HG03097 (cell line): Measurements from ENCODE around the gene FNDC3B.

ENCODE experiments used
- ATAC-seq: cut with Tn5 transposase; IDR thresholded peaks from one replicate; pipeline ENCODE4 v1.9.1; 2021; ENCODE audit not compliant: unreplicated experiment, low FRiP score

FNDC3B gene

DNA sequence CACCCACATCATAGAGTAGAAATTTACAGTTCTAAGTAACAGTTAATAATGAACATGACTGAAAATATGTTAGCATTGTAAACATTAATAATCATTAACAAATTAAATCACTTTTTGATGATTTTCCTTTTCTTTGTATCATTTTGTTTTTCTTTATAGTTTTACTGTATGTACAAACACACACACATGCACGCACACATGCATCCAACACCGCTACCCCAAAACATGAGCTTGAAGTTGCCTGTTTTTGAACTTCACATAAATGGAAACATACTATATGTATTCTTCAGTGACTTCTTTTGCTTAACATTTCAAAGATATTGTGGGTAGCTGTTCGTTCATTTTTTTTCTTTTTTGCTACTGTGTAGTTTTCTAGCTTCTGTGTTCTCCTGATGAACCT lies 123.9 kb downstream of the FNDC3B start:
- ATAC-seq, result no peak

DNA sequence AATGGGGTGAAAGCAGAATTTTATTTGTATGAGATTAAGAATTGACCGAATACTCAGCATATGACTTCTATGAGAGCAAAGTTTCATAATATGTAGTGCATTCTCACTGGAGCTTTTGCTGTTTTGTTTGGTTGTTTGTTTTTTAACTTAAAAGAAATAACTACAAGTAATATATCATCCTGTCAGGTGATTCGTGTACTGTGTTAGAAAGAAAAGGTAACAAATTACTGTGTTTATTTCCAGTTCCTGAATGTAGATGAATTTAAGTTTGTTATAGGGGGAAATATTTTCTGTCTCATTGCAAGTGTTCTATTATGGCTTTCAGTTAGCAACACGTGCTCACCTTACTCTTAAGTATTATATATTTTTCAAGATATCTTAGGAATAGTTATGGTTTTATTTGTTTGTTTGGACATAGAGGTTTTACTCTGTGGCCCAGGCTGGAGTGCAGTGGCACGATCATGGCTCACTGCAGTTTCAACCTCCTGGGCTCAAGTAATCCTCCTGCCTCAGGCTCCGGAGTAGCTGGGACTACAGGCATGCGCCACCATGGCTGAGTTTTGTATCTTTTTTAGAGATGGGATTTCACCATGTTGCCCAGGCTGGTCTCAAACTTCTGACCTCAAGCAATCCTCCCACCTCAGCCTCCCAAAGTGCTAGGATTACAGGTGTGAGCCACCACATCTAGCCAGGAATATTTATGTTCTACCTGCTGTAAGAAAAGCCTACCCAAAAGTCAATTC lies 125.4 kb downstream of the FNDC3B start:
- ATAC-seq, result no peak

DNA sequence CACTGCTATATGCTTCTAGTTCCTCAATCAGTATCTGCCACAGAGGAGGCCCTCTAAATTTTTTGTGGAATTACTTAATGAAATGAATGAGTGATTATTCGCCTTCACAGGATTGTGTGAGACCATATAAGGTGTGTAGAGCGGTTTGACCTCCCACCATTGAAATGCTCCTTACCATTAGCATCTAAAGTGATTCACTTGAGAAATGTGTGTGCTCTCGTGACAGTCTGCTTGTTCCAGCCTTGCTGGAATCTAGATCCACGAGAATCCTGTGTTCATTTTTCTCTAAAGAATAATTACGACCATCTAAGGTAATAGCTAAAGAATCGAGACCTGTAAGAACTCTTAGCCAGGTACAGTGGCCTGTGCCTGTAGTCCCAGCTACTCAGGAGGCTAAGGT lies 126.9 kb downstream of the FNDC3B start:
- no peak for ATAC-seq

DNA sequence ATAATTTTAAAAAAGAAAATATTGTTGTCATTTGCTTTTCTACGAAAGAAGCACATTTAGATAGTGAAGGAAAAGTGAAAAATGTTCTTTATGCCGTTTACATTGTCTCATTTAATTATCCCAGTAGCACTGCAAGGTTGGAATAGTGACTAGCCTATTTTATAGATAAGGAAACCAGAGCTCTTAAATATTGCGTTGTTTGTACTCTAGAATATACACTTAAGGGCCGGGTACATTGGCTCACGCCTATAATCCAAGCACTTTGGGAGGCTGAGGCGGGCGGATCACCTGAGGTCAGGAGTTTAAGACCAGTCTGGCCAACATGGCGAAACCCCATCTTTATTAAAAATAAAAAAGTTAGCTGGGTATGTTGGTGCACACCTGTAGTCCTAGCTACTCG lies 127.5 kb downstream of the FNDC3B start:
- ATAC-seq, result no peak

DNA sequence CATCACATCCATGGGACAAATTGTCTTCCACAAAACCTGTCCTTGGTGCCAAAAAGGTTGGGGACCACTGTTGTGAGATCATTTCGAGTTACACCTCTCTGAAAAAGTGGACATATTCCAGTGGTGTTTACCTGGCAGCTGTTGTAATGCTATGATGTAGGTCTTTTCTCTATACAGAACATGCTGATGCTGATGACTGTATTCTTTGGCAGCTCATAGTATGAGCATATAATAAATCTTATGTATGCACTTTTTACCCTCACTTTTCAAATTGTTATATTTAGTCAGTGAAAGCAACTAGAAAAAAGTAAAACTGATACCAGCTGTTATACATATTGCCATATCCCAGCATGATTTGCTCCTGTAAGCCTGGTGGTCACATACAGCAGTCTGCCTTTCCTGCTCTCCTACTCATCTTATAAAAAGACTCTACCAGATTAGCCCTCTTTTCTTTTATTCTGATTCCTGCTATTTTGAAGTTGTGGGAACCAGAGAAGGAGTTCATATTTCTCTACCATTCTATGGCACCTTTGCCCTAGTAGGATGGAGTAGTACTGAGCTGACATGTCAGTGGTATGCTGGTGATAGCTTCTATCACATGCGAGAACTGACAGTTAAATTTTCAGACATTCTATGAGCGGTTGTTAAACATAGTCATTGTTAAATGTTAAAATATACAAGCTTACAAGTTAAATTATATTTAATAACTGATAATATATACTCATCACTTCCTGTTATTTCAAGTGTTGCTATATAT lies 128.7 kb downstream of the FNDC3B start:
- ATAC-seq, result no peak

DNA sequence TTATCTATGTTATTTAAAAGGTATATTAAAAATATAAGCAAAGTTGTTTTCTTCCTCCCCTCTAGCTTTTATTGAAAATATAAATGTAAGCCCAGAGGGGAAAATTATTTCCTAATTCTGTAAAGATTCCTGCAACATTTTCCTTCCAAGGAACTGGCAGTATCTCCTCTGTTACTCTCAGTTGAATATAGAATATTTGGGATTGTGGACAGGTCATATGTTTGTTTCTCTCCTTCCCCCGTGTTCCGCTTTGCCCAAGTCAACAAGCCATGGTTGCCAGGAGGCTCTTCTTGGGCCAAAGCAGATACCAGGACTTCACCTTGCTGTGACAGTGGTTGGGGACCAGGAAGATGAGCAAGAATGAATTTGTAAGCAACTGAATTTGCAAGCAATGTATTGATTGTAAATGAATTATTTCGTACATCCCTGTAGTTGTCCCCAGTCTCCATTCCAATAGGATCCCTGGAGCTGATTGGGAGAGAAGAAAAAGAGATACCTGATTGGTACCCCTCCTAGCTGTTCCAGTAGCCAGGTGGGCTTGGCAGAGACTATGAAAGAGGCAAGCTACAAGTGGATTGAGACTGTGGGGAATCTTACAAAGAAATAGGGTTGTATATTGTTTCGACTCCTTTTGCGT lies 130.8 kb downstream of the FNDC3B start:
- ATAC-seq, result no peak

DNA sequence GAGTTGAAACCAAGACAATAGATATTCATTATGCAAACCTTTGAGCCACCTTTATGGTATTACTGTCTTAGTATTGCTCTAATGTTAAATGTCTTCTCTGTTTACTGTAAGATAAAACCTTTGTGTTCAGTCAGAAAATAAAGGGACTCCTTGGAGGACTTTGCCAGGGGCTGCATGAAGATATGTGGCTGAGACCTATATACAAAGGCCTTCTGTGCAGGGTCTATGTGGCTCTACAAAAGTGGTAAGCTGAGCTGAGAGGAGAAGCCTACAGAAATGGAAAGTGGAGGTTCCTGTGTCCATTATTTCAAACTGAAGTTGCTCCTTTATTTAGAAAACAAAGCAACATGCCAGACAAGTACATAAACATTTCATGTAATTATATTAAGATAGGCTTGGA lies 131.5 kb downstream of the FNDC3B start:
- ATAC-seq, result no peak

DNA sequence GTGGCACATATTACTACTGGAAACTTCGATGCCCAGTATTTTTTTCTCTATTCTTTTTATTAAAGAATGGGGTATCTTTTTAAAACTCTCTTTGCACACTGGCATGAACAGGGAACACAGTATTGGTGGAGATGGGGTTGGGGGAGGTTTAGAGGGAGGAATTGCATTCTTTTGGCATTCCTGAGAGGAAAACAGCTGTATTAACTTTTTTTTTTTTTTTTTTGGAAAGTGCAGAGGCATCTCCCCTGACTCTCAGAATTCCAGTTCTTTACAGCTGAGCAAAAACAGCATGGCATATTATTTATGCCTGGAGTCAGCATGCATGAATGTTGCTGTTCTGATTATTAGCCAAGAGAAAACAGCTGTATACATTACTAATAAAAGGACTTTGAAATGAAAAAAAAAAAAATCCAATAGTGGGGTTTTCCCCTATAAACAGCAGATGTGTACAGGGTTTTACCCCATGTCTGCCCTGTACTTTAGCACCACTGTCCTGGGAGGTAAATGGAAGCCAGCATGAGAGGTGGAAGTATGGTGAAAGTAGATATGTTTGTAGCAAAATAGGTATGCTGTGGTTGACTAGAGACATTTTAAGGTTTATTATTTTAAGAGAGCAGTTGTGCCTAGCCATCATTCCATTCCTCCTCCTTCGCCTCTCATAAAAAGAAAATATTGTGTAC lies 132.2 kb downstream of the FNDC3B start:
- ATAC-seq, result no peak

DNA sequence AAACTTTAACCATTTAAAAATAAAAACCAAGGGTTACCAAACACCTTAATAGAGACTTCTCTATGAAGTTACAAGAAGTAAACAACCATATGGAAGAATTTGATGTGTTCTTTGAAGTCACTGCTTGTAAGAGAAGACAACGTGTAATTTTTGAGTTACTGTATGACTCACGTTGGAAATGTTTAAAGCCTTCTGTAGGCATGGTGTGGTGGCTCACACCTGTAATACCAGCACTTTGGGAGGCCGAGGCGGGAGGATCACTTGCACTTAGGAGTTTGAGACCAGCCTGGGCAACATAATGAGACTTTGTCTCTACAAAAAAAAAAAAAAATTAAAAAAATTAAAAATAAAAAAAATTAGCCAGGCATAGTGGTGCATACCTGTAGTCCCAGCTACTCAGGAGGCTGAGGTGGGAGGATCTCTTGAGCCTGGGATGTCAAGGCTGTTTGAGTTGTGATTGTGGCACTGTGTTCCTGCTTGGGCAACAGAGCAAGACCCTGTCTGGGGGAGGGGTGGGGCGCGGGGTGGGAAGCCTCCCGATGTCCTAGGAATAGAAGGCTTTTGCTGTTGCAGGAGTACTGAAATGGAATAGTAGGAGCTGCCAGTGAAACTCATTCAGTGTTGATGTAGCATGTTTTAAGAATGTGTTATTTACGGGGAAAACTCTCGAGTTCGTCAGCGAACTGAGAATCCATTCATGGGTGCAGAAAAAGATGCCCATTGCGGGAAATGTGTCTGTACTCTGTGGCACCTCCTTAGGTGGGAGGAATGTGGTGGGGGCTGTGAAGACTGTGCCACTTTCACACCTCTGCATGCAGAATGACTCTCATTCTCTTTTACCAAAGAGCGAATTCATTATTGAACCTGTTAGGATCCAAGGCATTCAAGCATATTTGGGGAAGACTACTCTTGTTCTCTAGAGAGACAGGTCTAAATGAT lies 134.2 kb downstream of the FNDC3B start:
- no peak for ATAC-seq

DNA sequence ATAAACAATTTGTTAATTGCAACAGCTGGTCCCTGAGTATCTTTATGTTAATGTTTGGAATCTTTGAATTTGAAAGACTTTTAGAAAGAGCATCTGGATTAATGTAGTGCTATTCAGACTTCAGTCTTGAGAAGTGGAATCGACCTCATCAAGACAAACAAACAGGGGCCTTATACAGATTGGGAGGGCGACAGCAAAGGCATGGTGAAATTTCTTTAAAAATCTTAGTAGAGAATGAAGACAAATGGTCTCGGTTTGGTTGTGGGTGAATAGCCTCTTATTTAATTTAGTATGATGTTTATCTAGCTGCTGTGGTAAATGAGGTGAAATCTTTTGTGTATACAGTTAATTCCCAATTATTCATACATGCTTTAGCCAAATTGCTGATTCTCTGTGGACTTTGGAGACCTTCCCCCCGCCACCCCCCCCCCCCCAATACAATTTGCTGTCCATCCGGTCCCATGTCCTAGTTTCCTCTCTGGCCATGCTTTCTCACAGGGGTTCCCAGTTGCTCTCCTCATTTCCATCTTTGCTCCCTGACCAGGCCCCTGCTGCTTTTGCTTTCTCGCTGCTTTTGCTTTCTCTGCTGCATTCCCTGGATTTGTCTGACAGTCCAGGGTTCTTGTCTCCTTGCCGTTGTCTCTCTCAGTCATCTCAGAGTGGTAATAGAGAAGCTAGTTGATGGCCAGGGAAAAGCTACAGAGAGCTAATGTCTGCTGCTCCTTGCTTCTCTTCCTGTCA lies 135.3 kb downstream of the FNDC3B start:
- no peak for ATAC-seq

DNA sequence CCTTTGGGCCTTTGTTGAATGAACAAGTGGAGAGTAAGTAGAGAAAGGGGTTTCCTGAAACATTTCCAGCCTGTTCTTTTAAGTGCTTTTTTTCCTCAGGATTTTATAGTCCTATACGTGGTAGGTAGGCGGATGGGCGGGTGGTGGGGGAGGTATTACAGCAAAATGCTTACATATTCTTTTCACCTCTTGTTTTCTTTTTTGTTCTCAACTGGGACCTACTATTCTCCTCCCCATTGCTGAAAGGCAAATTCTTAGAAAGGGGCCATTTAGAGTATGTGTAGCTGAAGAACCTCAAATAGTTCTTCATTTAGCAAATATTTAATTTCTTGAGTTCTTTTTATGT lies 135.8 kb downstream of the FNDC3B start:
- ATAC-seq, result no peak

DNA sequence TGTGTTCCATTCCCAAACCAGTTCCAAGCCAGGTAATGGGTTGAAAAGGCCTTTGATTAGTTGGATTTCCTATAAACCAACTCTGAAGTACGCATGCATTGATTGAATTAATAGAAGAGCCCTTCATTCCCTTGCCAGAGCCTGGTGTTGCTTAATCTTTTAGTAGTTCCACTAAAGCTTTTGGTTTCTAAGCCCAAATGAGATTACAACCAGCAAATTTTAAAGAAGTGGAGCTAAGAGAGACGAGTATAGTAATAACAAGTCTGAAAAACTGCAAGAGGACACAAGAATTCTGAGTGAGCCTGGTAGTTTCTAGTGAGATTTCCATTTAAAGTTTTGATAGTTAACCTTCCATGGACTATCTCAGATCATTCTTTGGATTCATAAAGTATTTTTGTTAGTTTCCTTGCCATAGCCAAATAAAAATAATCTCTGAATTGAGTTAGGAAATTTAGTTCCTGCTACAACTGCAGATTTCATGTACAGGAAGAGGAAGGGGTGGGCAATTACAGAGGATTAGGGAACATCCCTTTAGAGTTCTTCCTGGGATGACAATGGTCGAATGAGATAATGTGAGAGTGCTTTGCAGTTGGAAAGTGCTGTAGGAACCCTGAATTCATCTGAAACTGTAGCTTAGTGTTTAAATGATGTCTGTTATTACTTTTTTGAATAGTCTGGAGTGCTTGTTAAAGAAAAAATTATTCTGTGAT lies 136.8 kb downstream of the FNDC3B start:
- ATAC-seq, result no peak

DNA sequence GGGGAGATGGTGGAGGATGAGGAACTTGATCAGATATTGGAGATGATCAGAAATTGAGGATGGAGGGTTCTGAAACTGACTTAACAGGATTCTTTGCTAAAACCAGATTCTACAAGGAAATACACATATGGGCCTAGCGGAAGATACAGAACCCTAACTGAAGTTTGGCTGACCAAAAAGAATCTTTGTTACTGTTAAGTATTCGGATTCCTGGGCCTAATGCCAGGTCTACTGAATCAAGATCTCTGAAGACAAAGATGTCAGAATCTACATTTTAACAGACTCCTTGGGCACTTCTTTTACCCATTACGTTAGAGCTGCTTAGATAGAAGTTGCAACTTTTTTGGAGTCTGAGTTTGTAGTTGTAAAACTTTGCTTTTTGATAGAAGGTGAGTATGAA lies 137.7 kb downstream of the FNDC3B start:
- ATAC-seq, result no peak

DNA sequence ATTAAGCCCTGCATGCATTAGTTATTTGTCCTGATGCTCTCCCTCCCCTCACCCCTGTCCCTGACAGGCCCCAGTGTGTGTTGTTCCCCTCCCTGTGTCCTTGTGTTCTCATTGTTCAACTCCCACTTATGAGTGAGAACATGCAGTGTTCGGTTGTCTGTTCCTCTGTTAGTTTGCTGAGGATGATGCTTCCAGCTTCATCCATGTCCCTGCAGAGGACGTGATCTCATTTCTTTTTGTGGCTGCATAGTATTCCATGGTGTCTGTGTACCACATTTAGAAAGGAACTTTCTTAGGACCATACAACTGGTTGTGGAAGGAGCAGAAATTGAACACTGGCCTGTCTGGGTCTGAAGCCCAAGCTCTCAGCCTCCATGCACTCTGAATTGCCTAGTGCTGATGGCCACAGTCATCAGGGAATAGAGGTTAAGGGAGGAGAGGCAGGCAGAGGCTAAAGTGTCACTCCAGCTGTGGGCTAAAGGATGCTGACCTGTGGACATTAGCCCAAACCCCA lies 138.5 kb downstream of the FNDC3B start:
- ATAC-seq, result no peak

DNA sequence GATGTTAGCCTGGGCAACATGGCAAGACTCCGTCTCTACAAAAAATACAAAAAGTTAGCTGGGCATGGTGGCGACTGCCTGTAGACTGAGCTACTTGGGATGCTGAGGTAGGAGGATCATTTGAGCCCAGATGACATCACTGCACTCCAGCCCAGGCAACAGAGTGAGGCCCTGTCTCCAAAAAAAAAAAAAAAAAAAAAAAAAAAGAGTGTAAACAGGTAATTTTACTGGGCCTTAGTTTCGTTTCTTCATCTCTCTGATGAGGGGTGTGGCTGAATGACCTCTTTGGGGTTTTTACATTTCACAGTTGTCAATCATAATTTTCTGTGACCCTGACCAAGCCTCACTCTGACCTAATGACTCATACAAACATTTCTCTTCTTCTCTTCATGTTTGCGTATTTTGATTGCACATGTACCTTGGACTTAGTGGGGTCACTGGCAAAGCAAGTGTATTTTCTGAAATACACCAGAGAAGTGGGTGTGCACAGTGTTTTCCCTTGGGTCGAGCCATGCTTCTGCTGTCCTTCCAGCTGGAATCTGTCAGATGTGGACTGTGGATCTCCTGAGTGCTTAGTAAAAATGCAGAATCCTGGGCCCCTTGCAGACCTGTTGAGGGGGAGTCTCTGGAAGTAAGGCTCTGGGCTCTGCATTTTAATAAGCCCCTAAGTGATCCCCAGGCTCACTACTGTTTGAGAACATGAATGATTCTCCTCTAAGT lies 140.5 kb downstream of the FNDC3B start:
- ATAC-seq, result no peak

DNA sequence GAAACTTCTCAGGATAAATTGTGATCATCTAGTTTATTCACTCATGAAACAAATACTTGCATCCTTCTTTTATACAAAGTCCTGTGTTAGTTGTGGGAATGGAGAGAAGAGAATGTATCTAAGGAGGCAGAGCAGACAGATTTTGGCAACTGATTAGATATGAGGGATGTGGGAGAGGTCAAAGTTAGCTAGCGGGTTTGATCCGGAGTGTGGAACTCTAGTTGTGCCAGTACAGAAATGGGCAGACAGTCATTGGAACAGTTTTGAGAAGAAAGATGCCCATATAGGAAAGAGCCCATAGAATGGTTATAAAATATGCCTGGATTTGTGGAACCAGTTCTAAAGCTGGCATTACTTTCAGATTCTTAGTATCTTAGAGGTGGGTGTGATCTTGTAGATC lies 141.1 kb downstream of the FNDC3B start:
- no peak for ATAC-seq

DNA sequence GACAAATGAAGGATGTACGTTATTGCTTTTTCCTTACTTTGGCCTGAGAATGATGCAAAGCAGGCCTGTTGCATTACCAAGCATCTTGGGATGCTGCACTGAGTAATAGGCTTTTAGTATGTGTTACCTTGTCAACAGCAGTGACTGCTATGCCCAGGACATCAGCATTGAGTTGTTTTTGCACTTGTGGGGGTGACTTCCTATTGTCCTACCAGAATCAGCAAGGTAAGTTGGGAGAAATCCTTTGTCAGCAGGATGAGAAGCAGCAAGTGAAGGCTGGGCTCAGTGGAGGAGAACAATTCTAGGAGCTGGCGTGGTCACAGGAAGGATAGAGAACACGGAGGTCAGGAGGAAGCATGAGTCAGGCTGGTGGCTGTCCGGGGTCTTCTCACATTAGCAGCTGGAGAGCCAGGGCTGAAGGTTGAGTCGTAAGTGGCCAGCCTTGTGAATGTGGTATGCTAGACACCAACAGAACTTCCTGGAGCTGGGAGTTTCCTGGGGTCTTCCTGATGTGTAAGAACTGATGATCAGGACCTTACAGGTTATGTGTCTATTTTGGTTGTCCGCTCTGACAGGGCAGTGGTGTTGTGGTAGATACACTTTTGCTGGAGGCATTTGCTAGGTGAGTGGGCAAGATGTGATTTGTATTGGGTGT lies 142.7 kb downstream of the FNDC3B start:
- ATAC-seq, result no peak

DNA sequence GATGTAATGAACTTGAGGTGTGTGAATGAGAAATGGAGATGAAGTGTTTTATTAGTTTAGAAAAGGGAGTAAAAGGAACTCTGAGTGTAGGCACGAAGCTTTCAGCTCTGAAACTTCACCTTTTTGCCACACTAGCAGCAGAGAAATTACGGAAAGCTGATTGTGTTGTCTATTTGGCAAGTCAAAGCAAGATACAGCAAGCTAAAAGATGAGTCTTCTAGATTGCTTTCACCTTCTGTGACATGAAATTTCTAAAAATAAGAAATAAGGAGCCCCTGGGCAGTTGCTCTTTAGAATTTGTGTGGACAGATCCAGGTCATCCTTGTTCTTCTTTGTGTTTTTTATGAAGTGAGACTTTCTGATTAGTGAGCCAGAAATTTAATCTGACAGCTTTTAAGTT lies 143.4 kb downstream of the FNDC3B start:
- no peak for ATAC-seq
